Upper lobe of left lung (tissue), 6 donors: ENCODE data around the gene ZNF638. TPM values are rescaled to one million over a fixed set of nuclear protein-coding genes. Genes with fewer than 3 reads are reported as not detected.
A peak's percentile ranks its signal among the peaks of the same experiment; 100 is the strongest.
"Not testable (repeated sequence)": the region's sequence is repeated elsewhere in the genome, so short reads cannot be mapped to it uniquely, and the experiment has no call there.

Experiments used
- ATAC-seq, 2 donors: fragments of 200-7000 bp; cut with Tn5 transposase; one replicate each; pipeline ENCODE4 v1.9.1; 2022; ENCODE audit warnings: mild to moderate bottlenecking in 2 of 2, moderate library complexity in 2 of 2; ENCODE audit not compliant: low FRiP score in 2 of 2
- DNase-seq, 2 donors: peaks; one replicate each; pipeline ENCODE4 v3.0.0-alpha.2; 2019 to 2020
- H3K27ac ChIP-seq, 4 donors: fragments of 200-600 bp; sonication (generic); one replicate each; pipeline ENCODE4 v1.5.1; 2016 to 2019
- H3K27me3 ChIP-seq, 4 donors: fragments of 200-600 bp; sonication (generic); one replicate each; pipeline ENCODE4 v1.5.1; 2017 to 2019
- H3K36me3 ChIP-seq, 4 donors: fragments of 200-600 bp; sonication (generic); one replicate each; pipeline ENCODE4 v1.5.1; 2016 to 2019
- H3K4me1 ChIP-seq, 4 donors: fragments of 200-600 bp; sonication (generic); one replicate each; pipeline ENCODE4 v1.5.1; 2018 to 2019
- H3K4me3 ChIP-seq, 4 donors: fragments of 200-600 bp; sonication (generic); one replicate each; pipeline ENCODE4 v1.5.1; 2017 to 2019; ENCODE audit warnings: mild to moderate bottlenecking in 2 of 4, moderate library complexity in 1 of 4
- H3K9me3 ChIP-seq, 4 donors: fragments of 200-600 bp; sonication (generic); one replicate each; pipeline ENCODE4 v1.5.1; 2018 to 2019
- CTCF ChIP-seq, 6 experiments: fragments of 450-650 bp in 4 of 6; fragments of 200-600 bp in 2 of 6; sonication (generic) in 2 of 6; IDR thresholded peaks; one replicate each; pipeline ENCODE4 v1.5.1; 2016 to 2019; ENCODE audit warnings: antibody characterized with exemption in 6 of 6
- EP300 ChIP-seq, 4 donors: sonication (generic); formaldehyde crosslinking; IDR thresholded peaks; one replicate each; pipeline ENCODE4 v1.5.1; 2017; ENCODE audit warnings: antibody characterized with exemption in 4 of 4, control low read depth in 2 of 4
- POLR2A ChIP-seq, 4 donors: fragments of 450-650 bp; IDR thresholded peaks; one replicate each; pipeline ENCODE4 v1.5.1; 2016 to 2017; ENCODE audit warnings: antibody characterized with exemption in 4 of 4, mild to moderate bottlenecking in 2 of 4
- POLR2AphosphoS5 ChIP-seq, 2 donors: sonication (generic); formaldehyde crosslinking; IDR thresholded peaks; one replicate each; pipeline ENCODE4 v1.5.1; 2017; ENCODE audit warnings: antibody characterized with exemption in 2 of 2
- WGBS, 2 donors: methylation state at CpG; one replicate each; pipeline ENCODE4 v1.1.5; 2017 to 2018; 5-methylcytosine and 5-hydroxymethylcytosine counted together
- total RNA-seq, 6 donors: library from RNA; depleted of rRNA in 4 of 6; stranded (reverse); fragments of >200 nt in 4 of 6; gene quantifications; one replicate each; pipeline versions ENCODE4 v1.1.0 to v1.2.1, GENCODE V29; 2016 to 2021
- donor health status: DM: no; HTN: no; CAD: no; lungs with moderate emphysema.
- donor health status: DM: no; HTN: yes; CAD: no; lungs with severe emphysema.

The ZNF638 gene
- total RNA-seq, 6 donors from 2014 or later: 87.5 to 405 (median 115) TPM

GRCh38 chr2:71428472-71429383 is 97.1 kb downstream of the ZNF638 start:
- no peak for ATAC-seq
- Histone ChIP-seq H3K4me1 (peaks cover 0 to under 1% (median under 1%) of the 10 kb centered on the region in 4 donors), H3K4me3 (no peak overlapping the region), H3K9me3 (no peaks in the 10 kb centered on the region), H3K36me3 (peaks cover 30 to 91% (median 41%) of the 10 kb centered on the region in 4 donors), H3K27me3 (no peaks in the 10 kb centered on the region), H3K27ac (no peak overlapping the region)
- WGBS, 2 donors: 94 to 100% methylated on average over 3 of the region's 3 CpGs
- TF ChIP-seq POLR2A (IDR thresholded peaks at IDR 0.05): no peak
- TF ChIP-seq EP300 (IDR thresholded peaks at IDR 0.05): no peak
- TF ChIP-seq POLR2AphosphoS5 (IDR thresholded peaks at IDR 0.05): no peak
- TF ChIP-seq CTCF (IDR thresholded peaks at IDR 0.05): no peak
- DNase-seq: no peak

GRCh38 chr2:71445142-71445541 is 113.6 kb downstream of the ZNF638 start:
- H3K36me3 ChIP-seq, H3K4me1 ChIP-seq, H3K27ac ChIP-seq, H3K4me3 ChIP-seq, H3K9me3 ChIP-seq, ATAC-seq, DNase-seq, H3K27me3 ChIP-seq: not testable (repeated sequence)
- 87% methylated on average over 5 of the region's 5 CpGs for WGBS, 2 donors

GRCh38 chr2:71446505-71446904 is 114.9 kb downstream of the ZNF638 start:
- ATAC-seq: no peak
- no peak overlapping the region for H3K4me3 ChIP-seq
- H3K36me3 ChIP-seq: no peaks in the 10 kb centered on the region
- 93 to 95% methylated on average over 1 of the region's 1 CpG for WGBS, 2 donors
- H3K27me3 ChIP-seq: no peaks in the 10 kb centered on the region
- no peak overlapping the region for H3K27ac ChIP-seq
- DNase-seq: no peak
- H3K9me3 ChIP-seq: no peaks in the 10 kb centered on the region
- H3K4me1 ChIP-seq: peaks cover 0 to 2% (median 0%) of the 10 kb centered on the region in 4 donors
- TF ChIP-seq POLR2A (IDR thresholded peaks at IDR 0.05) (no peak), CTCF (IDR thresholded peaks at IDR 0.05) (no peak), EP300 (IDR thresholded peaks at IDR 0.05) (no peak), POLR2AphosphoS5 (IDR thresholded peaks at IDR 0.05) (no peak)

GRCh38 chr2:71449343-71449742 is 117.8 kb downstream of the ZNF638 start:
- Histone ChIP-seq H3K27ac (no peak overlapping the region), H3K36me3 (no peaks in the 10 kb centered on the region), H3K27me3 (no peaks in the 10 kb centered on the region), H3K9me3 (no peaks in the 10 kb centered on the region), H3K4me1 (peaks cover 20 to 24% (median 21%) of the 10 kb centered on the region in 4 donors), H3K4me3 (no peak overlapping the region)
- WGBS, 2 donors: 62 to 78% methylated on average over 3 of the region's 3 CpGs
- TF ChIP-seq CTCF (IDR thresholded peaks at IDR 0.05) (no peak), POLR2A (IDR thresholded peaks at IDR 0.05) (no peak), EP300 (IDR thresholded peaks at IDR 0.05) (no peak), POLR2AphosphoS5 (IDR thresholded peaks at IDR 0.05) (no peak)
- ATAC-seq (no peak), DNase-seq (no peak)

- H3K4me3 ChIP-seq: no peak overlapping the region
- H3K4me1 ChIP-seq: peaks cover 23 to 30% (median 29%) of the 10 kb centered on the region in 4 donors
- no peaks in the 10 kb centered on the region for H3K27me3 ChIP-seq
- TF ChIP-seq POLR2A (IDR thresholded peaks at IDR 0.05) (no peak), POLR2AphosphoS5 (IDR thresholded peaks at IDR 0.05) (no peak), EP300 (IDR thresholded peaks at IDR 0.05) (no peak)
- no peaks in the 10 kb centered on the region for H3K9me3 ChIP-seq
- peak overlapping the region in 3 of 4 donors; percentile 47 to 77 (median 72) for H3K27ac ChIP-seq
- H3K36me3 ChIP-seq: no peaks in the 10 kb centered on the region
- ATAC-seq (no peak), DNase-seq (no peak)
- 74 to 83% methylated on average over 4 of the region's 4 CpGs for WGBS, 2 donors
Observed at GRCh38 chr2:71451705-71452104, 120.1 kb downstream of the ZNF638 start.
